Endometrium (tissue), 2 donors: ENCODE measurements around the gene HNRNPA2B1.
"Not testable (repeated sequence)": the region's sequence is repeated elsewhere in the genome, so short reads cannot be mapped to it uniquely, and the experiment has no call there.

Experiments
- FAIRE-seq: peaks from 2 replicates; lab custom pipeline; 2012; peaks lifted over from hg19 to GRCh38; lab: Jason Lieb, UNC
- donor health status: control.
- donor health status: control.

HNRNPA2B1 gene

GRCh38 chr7:26165950-26166683 is 34.4 kb downstream of the HNRNPA2B1 start:
- FAIRE-seq, result no peak

DNA sequence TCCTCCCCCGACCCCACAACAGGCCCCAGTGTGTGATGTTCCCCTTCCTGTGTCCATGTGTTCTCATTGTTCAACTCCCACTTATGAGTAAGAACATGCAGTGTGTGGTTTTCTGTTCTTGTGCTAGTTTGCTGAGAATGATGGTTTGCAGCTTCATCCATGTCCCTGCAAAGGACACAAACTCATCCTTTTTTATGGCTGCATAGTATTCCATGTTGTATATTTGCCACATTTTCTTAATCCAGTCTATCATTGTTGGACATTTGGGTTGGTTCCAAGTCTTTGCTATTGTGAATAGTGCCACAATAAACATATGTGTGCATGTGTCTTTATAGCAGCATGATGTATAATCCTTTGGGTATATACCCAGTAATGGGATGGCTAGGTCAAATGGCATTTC is 36.7 kb downstream of the HNRNPA2B1 start:
- not testable (repeated sequence) for FAIRE-seq

DNA sequence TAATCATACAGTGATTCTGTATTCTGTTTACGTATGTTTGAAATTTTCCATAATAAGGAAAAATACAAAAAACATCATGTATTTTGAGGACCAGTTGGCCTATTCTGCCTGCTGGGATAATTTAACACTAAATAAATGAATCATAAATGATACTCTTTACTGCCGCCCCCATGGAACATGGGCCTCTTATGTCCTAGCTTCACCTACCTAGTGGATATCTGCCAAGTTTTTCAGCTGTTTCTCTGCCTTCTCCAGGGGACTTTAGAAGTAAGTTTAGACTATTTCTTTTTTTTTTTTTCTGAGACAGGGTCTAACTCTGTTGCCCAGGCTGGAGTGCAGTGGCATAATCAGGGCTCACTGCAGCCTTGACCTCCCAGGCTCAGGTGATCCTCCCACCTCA is 38.1 kb downstream of the HNRNPA2B1 start:
- FAIRE-seq, result no peak

- no peak for FAIRE-seq
These were observed 39.6 kb downstream of the HNRNPA2B1 start for GRCh38 chr7:26160896-26161295.

- FAIRE-seq, result no peak
These were observed 41.3 kb downstream of the HNRNPA2B1 start for GRCh38 chr7:26159243-26159642.

DNA sequence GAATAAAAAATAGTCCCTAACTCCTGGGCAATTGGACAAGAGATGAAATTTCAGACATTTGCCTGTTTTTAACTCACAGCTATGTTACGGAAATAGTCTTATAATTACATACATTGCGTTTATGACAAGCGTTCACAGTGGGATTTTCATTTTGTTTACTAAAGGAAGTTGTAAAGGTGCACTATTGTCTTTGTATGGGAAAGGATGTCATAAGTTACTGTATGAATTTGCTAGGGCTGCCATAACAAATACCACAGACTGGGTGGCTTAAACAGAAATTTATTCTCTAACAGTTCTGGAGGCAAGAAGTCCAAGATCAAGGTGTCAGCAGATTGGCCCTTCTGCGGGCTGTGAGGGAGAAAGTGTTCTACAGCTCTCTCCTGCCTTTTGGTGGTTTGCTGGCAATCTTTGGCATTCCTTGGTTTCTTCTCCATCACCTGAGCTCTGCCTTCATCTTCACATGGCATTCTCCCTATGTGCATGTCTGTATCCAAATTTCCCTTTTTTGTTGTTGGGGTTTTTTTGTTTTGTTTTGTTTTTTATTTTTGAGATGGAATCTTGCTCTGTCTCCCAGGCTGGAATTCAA is 42.9 kb downstream of the HNRNPA2B1 start:
- no peak for FAIRE-seq

DNA sequence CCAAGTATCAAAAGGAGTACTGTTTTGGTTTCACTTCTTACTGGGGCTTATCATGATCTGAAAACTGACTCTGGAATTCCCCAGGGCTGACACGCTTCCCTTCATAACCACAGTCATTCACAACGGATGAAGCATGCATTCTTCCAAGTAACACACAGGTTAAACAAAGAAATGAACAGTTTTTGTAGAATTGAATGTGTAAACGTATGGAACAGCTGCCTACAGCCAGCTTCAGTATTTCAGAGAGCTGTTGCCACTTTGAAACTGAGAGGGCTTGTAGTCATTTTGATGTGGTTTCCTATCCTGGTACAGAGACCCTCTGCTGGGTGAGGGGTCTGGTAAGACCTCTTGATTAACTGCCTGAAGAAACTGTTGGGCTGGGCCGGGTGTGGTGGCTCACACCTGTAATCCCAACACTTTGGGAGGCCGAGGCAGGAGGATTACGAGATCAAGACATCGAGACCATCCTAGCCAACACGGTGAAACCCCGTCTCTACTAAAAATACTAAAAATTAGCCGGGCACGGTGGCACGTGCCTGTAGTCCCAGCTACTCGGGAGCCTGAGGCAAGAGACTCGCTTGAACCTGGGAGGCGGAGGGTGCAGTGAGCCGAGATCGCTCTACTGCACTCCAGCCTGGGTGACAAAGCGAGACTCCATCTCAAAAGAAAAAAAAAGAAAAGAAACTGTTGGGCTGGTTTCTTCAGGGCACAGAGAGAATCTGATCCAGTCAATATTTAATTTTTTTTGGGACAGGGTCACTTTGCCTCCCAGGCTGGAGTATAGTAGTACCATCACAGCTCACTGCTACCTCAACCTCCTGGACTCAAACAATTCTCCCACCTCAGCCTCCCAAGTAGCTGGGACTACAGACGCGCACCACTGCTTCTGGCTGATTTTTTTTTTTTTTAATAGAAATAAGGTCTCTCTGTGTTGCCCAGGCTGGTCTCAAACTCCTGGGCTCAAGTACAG is 43.8 kb downstream of the HNRNPA2B1 start:
- FAIRE-seq, result no peak

DNA sequence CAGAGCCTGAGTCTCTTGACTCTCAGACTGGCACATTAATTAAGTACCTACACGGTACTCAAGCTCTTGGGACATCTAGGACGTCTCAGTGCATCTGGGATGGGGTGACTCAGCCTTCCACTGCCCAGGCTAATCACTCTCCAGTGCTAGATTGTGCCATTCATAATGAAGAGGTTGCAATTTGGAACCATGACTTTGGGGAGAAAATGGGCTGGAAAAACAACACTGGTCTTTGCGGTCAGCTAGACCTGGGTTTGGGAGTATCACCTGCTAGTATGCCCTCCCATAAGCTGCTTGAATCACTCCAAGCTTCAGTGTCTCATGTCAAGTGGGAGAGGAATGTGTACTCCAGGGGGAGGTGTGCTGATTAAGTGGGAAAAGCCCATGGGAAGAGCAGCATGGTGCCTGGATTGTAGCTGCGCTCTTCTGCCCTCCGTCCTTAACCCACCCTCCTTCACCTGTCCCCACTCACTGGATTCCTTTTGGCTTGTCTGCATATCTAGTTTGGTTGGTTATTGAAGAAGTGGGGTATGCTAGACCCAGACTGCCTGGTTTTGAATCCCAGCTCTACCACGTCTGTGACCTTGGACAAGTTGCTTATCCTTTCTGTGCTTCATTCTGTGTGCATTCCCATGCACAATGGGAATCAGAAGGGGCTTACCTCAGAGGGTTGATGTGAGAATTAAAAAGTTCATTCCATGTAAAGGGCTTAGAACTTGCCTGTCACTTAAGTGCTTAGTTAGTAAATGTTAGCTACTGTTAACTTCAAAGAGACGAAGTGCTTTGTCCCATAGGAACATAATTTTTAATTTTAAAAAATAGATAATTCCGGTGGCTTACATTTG is 44.8 kb downstream of the HNRNPA2B1 start:
- no peak for FAIRE-seq

GRCh38 chr7:26153823-26154783 is 46.4 kb downstream of the HNRNPA2B1 start:
- no peak for FAIRE-seq

DNA sequence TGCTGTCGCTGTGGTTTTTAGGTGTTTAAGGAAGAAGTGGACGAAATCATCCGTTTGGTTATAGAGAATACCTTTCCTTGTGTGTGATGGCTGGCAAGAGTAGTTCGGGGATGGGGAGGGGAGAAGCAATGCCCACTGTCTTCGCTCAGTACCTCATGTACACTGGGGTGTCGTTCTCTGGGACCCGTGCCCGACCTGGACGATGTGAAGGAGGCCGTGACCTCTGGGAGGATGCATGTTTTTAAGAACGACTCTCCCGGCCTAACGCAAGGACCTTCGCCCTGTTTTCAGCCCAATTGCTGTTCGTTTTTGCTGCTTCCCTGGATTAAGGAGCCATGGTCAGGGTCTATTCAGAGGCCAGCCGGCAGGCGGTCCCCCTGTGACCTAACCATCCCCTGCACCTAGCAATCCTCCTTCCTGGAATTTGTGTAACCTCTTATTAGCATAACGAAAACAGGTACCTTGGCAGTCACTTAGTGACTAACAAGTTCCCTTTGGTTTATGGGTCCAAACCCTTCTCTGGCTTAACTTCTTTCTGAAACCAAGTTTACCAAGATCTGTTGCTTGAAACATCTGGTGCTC is 47.2 kb downstream of the HNRNPA2B1 start:
- no peak for FAIRE-seq

DNA sequence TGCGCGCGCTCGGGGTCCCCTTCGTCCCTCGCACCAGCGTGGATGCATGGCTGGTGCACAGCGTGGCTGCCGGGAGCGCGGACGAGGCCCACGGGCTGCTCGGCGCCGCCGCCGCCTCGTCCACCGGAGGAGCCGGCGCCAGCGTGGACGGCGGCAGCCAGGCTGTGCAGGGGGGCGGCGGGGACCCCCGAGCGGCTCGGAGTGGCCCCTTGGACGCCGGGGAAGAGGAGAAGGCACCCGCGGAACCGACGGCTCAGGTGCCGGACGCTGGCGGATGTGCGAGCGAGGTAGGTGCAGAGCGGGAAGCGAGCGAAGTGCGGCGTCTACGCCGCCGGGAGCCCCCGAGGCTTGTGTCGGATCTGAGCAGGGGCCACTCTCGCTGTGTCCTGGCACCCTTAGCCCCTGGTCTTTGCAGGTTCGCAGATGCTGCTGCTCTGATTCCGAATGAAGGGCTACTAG is 47.7 kb downstream of the HNRNPA2B1 start:
- FAIRE-seq, result not testable (repeated sequence)

- no peak for FAIRE-seq
These were observed 48.4 kb downstream of the HNRNPA2B1 start, which contains the start of gene NFE2L3 for GRCh38 chr7:26151953-26152781. TSS of gene NFE2L3 (plus strand) at chr7:26152198. CDS start at chr7:26152499, 301 bp downstream.

DNA sequence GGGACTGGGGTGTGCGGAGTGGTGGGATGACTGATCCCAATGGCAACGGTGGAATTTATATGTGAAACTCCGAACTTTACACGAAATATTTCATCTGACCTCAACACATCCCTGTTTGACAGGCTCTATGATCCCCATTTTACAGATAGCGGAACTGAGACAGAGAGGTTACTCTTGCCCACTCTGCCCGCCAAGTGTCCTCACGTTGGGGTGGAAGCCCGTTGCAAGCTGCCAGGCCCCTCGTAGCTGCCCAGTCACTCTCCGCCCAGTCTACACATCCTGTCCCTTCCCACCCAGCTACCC is 48.9 kb downstream of the HNRNPA2B1 start:
- FAIRE-seq, result no peak

- FAIRE-seq, result no peak
These were observed 49.5 kb downstream of the HNRNPA2B1 start for GRCh38 chr7:26151096-26151495.

DNA sequence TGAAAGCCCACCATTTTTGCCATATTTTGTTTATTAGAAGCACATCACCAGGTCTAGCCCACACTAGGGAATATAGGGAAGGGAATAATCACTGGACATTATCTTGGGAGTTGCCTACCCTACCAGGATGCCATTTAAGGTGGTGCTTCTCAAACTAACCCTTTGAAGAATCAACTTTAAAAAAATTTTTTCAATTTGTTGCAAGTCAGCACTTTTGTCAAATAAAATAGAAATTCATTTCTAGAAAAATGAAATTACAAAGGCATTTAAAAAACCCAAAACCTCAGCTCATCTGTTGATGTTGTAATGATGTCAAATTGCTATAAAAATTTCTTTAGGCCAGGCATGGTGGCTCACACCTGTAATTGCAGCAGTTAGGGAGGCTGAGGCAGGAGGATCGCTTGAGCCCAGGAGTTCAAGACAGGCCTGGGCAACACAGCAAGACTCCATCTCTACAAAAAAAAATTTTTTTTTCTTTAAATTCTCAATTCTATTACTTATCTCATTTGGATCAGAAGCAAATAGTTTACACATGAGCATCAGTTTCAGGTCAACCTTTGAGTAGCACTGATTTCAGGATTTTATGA is 51.1 kb downstream of the HNRNPA2B1 start:
- FAIRE-seq, result no peak

- not testable (repeated sequence) for FAIRE-seq
These were observed 52.2 kb downstream of the HNRNPA2B1 start for GRCh38 chr7:26148307-26148700.

- not testable (repeated sequence) for FAIRE-seq
These were observed 52.8 kb downstream of the HNRNPA2B1 start for GRCh38 chr7:26147646-26148306.

GRCh38 chr7:26147030-26147429 is 53.5 kb downstream of the HNRNPA2B1 start:
- FAIRE-seq, result no peak
